GM12875 (cell line): Measurements from ENCODE around the gene GPR176.

Experiments
- H3K4me3 ChIP-seq: one replicate; pipeline ENCODE4 v1.5.1; 2011; ENCODE audit warnings: low read depth, low read length, control low read depth
- TF ChIP-seq, protein P1 (sequence below): IDR thresholded peaks from 2 replicates; pipeline ENCODE4 v1.5.1; 2011; ENCODE audit warnings: low read depth, mild to moderate bottlenecking, control low read depth, inconsistent platforms, low read length, moderate library complexity, borderline replicate concordance; ENCODE audit not compliant: insufficient read depth

GPR176 gene

DNA sequence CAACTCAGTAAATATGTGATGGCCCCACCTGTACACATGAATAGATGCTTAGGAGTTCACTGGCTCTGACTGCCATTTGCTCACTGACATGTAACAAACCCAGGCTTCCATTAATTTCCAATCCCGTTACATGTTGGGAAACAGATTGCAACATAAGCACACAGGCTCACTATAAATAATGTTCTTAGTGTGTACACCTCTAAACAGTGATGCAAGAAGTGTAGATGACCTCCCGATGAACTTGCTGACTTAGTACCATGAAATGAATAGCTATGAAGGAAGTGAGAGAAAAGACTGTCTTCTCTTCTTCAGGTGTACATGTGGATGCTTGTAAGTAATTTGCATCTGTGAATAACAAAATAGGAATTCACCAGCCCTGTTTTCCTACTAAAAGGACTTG lies 116.0 kb downstream of the GPR176 start:
- TF ChIP-seq, protein P1, sequence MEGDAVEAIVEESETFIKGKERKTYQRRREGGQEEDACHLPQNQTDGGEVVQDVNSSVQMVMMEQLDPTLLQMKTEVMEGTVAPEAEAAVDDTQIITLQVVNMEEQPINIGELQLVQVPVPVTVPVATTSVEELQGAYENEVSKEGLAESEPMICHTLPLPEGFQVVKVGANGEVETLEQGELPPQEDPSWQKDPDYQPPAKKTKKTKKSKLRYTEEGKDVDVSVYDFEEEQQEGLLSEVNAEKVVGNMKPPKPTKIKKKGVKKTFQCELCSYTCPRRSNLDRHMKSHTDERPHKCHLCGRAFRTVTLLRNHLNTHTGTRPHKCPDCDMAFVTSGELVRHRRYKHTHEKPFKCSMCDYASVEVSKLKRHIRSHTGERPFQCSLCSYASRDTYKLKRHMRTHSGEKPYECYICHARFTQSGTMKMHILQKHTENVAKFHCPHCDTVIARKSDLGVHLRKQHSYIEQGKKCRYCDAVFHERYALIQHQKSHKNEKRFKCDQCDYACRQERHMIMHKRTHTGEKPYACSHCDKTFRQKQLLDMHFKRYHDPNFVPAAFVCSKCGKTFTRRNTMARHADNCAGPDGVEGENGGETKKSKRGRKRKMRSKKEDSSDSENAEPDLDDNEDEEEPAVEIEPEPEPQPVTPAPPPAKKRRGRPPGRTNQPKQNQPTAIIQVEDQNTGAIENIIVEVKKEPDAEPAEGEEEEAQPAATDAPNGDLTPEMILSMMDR = no peak
- no peak overlapping the region for H3K4me3 ChIP-seq

DNA sequence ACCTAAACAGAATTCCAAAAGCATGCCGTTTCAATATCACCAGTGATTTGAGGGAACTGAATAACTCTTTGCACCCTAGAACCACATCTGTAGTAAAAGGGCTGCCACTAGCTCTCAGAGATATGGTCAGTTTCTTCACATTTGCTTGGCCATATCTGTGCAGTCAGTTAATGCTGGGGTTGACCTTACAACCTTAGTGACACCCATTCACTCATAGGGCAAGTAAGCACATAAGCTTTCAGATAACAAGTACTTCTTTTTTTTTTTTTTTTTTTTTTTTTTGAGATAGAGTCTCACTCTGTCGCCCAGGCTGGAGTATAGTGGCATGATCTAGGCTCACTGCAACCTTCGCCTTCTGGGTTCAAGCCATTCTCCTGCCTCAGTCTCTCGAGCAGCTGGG lies 117.0 kb downstream of the GPR176 start:
- TF ChIP-seq, protein P1 = no peak
- H3K4me3 ChIP-seq = no peak overlapping the region

DNA sequence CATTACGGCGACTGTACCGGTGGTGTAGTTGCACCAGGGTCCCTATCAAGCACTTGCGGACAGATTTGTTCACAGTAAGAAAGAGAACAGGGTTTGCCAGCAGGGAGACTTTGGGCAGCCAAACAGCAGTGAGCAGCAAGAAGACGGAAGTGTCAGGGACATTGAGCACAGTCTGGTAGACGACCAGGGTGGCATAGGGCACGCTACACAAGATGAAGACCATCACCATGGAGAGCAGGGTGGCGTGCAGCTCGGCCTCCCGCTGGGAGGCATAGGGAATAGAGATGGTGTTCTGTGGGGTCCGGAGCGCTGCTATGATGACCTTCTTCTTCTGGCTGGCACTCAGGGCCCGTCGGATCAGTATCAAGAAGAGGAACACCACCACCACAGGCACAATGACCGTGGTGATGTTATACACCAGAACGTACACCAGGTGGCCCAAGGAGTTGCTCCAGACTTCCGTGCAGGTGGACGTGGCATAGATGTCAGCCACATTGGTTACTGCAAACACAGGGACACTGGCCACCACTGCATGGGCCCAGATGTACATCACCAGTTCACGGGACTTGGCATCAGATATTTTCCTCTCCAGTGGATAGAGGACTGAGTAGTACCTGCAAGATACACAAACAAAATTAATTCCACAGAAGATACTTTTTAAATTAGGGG lies 118.3 kb downstream of the GPR176 start:
- H3K4me3 ChIP-seq = no peak overlapping the region

DNA sequence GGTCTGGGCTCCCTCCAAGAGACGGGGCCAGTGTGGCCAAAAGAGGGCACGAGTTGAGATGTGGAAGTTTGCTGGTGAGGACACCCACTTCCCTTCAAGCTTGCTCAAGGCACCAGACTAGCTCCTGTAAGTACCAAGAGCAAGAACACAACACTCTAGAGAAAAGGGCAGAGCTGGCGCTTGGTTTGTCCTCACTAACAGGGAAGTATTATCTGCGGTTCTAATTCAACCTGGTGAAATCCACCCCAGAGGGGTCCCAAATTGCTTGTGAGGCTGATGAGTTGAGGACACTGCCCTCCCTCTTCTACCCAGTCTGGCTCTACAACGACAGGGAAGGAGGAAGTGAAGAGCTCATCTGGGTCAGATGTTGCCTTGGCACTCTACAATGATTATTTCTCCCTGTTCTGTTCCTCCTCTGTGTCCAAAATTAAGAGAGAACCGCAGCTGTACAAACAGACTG lies 120.5 kb downstream of the GPR176 start:
- H3K4me3 ChIP-seq = no peak overlapping the region
- TF ChIP-seq, protein P1 = no peak

More for the DNA sequence above, 118.3 kb downstream of the GPR176 start:
- TF ChIP-seq, protein P1 = peak; percentile 74

DNA sequence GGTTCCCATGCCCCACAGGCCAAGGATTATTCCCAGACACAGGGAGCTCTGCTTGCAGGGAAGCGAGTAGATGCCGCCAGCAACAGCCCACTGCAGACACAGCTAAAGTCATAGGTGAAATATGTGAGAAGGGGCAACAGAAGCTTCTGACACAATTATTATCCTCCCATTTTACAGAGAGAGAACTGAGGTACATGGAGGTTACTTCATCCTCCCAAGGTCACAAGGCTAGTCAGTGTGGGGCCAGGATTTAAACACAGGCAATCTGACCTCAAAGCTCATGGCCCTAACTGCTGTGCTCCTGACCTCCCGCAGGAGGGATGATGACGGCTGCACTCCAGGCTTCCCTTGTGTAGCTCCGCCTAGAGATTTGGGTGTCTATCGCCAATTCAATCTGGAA lies 121.7 kb downstream of the GPR176 start:
- TF ChIP-seq, protein P1 = no peak
- no peak overlapping the region for H3K4me3 ChIP-seq

DNA sequence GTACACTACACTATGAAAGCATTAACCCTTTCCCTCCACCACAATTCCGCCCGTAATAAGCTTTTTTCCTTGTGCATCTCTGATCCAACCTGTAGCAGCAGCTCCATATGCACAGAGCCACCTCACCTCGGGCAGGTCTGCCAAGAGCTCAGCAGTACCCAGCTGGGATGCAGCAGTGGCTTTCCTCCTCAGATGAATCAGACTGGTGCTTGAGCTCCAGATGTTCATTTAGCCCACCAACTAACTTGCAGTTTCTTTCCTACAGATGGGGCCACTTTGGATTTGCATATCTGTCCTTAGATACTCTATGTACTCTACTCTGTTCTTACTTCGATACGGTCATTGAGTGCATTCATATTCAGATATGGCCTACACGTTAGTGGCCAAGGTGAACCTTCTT lies 122.7 kb downstream of the GPR176 start:
- TF ChIP-seq, protein P1 = no peak
- no peak overlapping the region for H3K4me3 ChIP-seq

DNA sequence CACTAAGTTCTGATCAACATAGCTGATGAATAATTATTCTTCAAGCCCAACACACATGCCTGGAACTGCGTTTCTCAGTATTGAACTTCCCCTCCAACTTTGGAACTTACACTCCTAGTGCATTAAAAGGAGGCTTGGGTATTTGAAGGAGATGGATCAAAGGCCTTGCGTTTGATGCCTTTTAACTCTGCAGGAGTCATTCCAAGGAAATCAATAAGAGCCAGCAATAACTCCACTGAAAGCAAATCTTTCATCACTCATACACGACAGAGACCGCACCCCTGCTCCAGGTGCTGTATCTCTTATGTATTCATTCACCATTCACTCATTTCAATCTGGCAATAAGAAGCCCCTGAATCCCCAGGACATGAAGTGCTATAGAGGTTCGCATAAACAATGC lies 123.5 kb downstream of the GPR176 start:
- TF ChIP-seq, protein P1 = no peak
- no peak overlapping the region for H3K4me3 ChIP-seq
